AG04450 (cell line): ENCODE measurements around the gene HTR3A. TPM values are rescaled to one million over a fixed set of nuclear protein-coding genes. Genes with fewer than 3 reads are reported as not detected.

ENCODE experiments used
- CTCF ChIA-PET: fragments of 300-600, 350-600 bp; formaldehyde crosslinking; extraction: SDS; loops from one replicate; lab custom pipeline; 2022; ENCODE audit warnings: antibody characterized with exemption, inconsistent platforms; lab: Charles Lee
- POLR2A ChIA-PET: fragments of 350-600 bp; formaldehyde crosslinking; extraction: SDS; loops from one replicate; lab custom pipeline; 2021; ENCODE audit warnings: antibody characterized with exemption, inconsistent platforms; lab: Yijun Ruan, JAX
- DNase-seq: peaks from one replicate; pipeline ENCODE4 v3.0.0-alpha.2; 2011; ENCODE audit warnings: low read depth, low spot score
- H3K27ac ChIP-seq: one replicate; pipeline ENCODE4 v1.5.1; 2012; ENCODE audit warnings: low read depth, low read length, control low read depth
- H3K27me3 ChIP-seq: one replicate; pipeline ENCODE4 v1.6.0; 2012; ENCODE audit warnings: low read length; ENCODE audit not compliant: control insufficient read depth, insufficient read depth
- H3K4me3 ChIP-seq: 2 replicates; pipeline ENCODE4 v1.5.1; 2011; ENCODE audit warnings: mild to moderate bottlenecking, low read depth, low read length, control low read depth
- H3K9me3 ChIP-seq: 2 replicates; pipeline ENCODE4 v1.5.1; 2012; ENCODE audit warnings: low read length; ENCODE audit not compliant: control insufficient read depth, insufficient read depth
- polyA plus RNA-seq: library from polyadenylated mRNA; depleted of rRNA; stranded (reverse); fragments of >200 nt; gene quantifications from 2 replicates; pipeline ENCODE4 v1.2.3, GENCODE V29; 2011
- TF ChIP-seq, protein P1 (sequence below): IDR thresholded peaks from 2 replicates; pipeline ENCODE4 v1.5.1; 2011; ENCODE audit warnings: low read depth, low read length, control low read depth, inconsistent platforms

HTR3A gene
- polyA plus RNA-seq, 1 experiment = not detected

DNA sequence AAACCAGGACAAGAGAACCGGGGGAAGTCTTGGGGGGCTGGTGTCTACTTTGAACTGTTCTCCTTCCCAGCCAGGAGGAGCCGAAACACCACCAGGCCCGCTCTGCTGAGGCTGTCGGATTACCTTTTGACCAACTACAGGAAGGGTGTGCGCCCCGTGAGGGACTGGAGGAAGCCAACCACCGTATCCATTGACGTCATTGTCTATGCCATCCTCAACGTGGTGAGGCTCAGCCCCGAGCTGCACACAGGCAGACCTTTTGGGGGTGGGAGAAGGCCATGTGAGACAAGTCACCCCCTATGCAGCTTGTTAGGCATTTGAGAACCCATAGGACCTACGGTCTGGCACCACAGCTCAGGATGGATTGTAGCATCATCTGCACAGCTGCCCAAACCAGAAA is 2.8 kb downstream of the HTR3A start:
- Histone ChIP-seq H3K9me3 (no peaks in the 10 kb centered on the region), H3K27ac (no peak overlapping the region), H3K27me3 (no peaks in the 10 kb centered on the region), H3K4me3 (no peak overlapping the region)
- TF ChIP-seq, protein P1, sequence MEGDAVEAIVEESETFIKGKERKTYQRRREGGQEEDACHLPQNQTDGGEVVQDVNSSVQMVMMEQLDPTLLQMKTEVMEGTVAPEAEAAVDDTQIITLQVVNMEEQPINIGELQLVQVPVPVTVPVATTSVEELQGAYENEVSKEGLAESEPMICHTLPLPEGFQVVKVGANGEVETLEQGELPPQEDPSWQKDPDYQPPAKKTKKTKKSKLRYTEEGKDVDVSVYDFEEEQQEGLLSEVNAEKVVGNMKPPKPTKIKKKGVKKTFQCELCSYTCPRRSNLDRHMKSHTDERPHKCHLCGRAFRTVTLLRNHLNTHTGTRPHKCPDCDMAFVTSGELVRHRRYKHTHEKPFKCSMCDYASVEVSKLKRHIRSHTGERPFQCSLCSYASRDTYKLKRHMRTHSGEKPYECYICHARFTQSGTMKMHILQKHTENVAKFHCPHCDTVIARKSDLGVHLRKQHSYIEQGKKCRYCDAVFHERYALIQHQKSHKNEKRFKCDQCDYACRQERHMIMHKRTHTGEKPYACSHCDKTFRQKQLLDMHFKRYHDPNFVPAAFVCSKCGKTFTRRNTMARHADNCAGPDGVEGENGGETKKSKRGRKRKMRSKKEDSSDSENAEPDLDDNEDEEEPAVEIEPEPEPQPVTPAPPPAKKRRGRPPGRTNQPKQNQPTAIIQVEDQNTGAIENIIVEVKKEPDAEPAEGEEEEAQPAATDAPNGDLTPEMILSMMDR = no peak
- no peak for DNase-seq
- ChIA-PET POLR2A (no interaction called here), CTCF (interaction anchor here (1.1 kb wide), 1 partner anchor 13 kb away, joined by 3 read pairs; no protein-coding TSS in a partner anchor)

DNA sequence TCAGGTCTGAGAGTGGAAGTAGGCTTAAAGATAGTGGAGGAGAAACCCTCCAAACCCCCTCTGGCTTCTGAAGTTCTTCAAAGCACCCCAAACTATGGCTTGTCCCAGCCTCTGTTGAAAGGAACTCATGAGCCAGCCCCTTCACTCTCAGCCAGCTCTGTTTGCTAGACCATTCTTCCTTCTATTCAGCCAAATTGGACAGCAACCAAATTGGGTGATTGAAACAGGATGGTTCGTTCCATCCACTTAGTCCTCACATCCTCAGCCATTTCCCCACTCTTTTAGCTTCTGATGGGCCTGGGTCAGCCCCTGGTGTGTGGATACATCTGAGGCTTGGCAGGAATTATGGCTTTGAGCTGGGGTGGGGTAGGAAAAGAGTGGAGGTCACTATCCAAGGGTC is 4.5 kb downstream of the HTR3A start:
- no peaks in the 10 kb centered on the region for H3K27me3 ChIP-seq
- ChIA-PET CTCF (interaction anchor here (0.9 kb wide), 1 partner anchor 281 kb away, joined by 3 read pairs; no protein-coding TSS in a partner anchor), POLR2A (no interaction called here)

DNA sequence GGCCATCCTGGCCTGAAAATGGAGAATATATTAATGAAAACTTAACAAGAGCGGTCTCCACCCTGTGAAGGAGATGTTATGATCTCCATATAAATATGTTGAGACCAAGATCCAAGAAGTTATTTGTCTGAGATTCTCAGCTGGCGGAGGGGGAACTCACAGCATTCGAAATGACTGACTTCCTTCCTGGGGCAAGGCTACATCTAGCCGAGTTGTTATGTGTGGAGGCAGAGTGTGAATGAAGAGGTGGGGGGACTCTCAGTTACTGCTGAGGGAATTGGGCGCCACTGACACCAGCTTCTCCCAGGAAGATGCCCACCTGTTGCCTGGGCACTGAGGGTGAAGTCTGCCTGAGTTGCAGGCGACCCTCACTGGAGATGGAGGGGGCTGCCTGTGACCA is 5.9 kb downstream of the HTR3A start:
- POLR2A ChIA-PET = no interaction called here

More for the DNA sequence above, 4.5 kb downstream of the HTR3A start:
- no peak overlapping the region for H3K27ac ChIP-seq
- TF ChIP-seq, protein P1 = no peak
- no peaks in the 10 kb centered on the region for H3K9me3 ChIP-seq
- no peak for DNase-seq
- H3K4me3 ChIP-seq = no peak overlapping the region

DNA sequence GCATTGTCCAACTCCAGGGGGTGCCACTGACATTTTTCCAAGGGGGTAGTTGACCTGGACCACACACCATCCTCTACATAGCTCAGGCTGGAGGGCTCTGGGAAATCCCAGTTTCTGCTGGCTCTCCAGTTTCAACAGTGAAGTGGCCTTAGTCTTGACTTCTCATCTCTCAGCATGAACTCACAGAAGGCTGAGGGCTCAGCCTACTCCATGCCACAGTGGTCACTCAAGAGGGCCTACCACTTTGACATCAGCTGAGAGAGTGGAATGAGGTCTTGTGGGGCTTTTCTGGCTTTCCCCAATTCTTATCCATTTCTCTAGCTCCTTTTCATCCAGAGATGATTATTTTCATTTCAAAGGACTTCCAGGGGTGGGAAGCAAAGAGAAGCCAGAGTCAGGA is 7.4 kb downstream of the HTR3A start:
- CTCF ChIA-PET = interaction anchor here (0.7 to 0.8 kb wide), 2 partner anchors 12 to 46 kb away, joined by 3 read pairs; no protein-coding TSS in a partner anchor
- Histone ChIP-seq H3K4me3 (no peak overlapping the region), H3K27me3 (no peaks in the 10 kb centered on the region), H3K9me3 (no peaks in the 10 kb centered on the region), H3K27ac (no peak overlapping the region)
- TF ChIP-seq, protein P1 = no peak
- no peak for DNase-seq
- POLR2A ChIA-PET = no interaction called here

More for the DNA sequence above, 5.9 kb downstream of the HTR3A start:
- Histone ChIP-seq H3K27ac (no peak overlapping the region), H3K4me3 (no peak overlapping the region), H3K9me3 (no peaks in the 10 kb centered on the region), H3K27me3 (no peaks in the 10 kb centered on the region)
- TF ChIP-seq, protein P1 = no peak
- DNase-seq = no peak
- CTCF ChIA-PET = no interaction called here

DNA sequence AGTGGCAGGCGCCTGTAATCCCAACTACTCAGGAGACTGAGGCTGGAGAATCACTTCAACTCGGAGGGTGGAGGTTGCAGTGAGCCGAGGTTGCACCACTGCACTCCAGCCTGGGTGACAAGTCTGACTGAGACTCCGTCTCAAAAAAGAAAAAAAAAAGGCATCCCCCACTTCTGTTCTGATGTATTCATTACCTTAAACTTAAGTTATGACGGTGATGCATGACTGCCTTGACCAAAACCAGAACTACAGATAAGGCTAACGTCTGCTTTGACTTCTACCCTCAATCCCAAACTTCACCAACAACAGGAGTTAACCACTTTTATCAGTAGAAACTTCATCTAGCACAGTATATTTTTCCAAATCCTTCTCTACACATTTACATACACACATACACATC is 9.9 kb downstream of the HTR3A start:
- TF ChIP-seq, protein P1 = no peak
- POLR2A ChIA-PET = no interaction called here
- CTCF ChIA-PET = no interaction called here

More for the DNA sequence above, 9.9 kb downstream of the HTR3A start:
- Histone ChIP-seq H3K27me3 (no peaks in the 10 kb centered on the region), H3K9me3 (no peaks in the 10 kb centered on the region), H3K27ac (no peak overlapping the region), H3K4me3 (no peak overlapping the region)
- DNase-seq = no peak
